Caco-2 (cell line): Measurements from ENCODE around the gene MMP3. TPM values are rescaled to one million over a fixed set of nuclear protein-coding genes. Genes with fewer than 3 reads are reported as not detected.

Source experiments
- BruUV-seq: library from RNA; stranded (reverse); fragments of 400-500 nt; replicated peaks from 2 replicates; lab custom pipeline; 2021; lab: Mats Ljungman, UMichigan
- CTCF ChIA-PET: fragments of 300-600 bp; sonication (Branson Sonifier 250); formaldehyde crosslinking; loops from one replicate; lab custom pipeline; 2022; ENCODE audit warnings: antibody characterized with exemption; lab: Charles Lee
- POLR2A ChIA-PET: fragments of 300-600 bp; sonication (Branson Sonifier 250); formaldehyde crosslinking; loops from one replicate; lab custom pipeline; 2022; ENCODE audit warnings: antibody characterized with exemption; lab: Charles Lee
- DNase-seq, 2 experiments: peaks; one replicate each; pipeline versions ENCODE4 v3.0.0 to v3.0.0-alpha.2; 2020 to 2022
- H3K27me3 ChIP-seq: replicated peaks from 2 replicates; pipeline ENCODE4 v1.6.0; 2011; ENCODE audit warnings: low read length; ENCODE audit not compliant: control insufficient read depth, insufficient read depth
- H3K36me3 ChIP-seq: 2 replicates; pipeline ENCODE4 v1.5.1; 2011; ENCODE audit warnings: low read length; ENCODE audit not compliant: control insufficient read depth, insufficient read depth
- H3K4me1 ChIP-seq: fragments of 250-450 bp; sonication (Bioruptor Pico); 2 replicates; pipeline ENCODE4 v1.5.1; 2020; ENCODE audit warnings: mild to moderate bottlenecking
- H3K4me3 ChIP-seq: 2 replicates; pipeline ENCODE4 v1.5.1; 2011; ENCODE audit warnings: low read depth, mild to moderate bottlenecking, control low read depth, low read length
- H3K9me3 ChIP-seq: fragments of 250-450 bp; sonication (Bioruptor Pico); 2 replicates; pipeline ENCODE4 v1.5.1; 2020; ENCODE audit warnings: mild to moderate bottlenecking, moderate library complexity
- H3K27ac Mint-ChIP-seq: one replicate; pipeline ENCODE4 v1.8.0; 2022; ENCODE audit warnings: mixed read lengths; ENCODE audit not compliant: unreplicated experiment
- H3K27me3 Mint-ChIP-seq: one replicate; pipeline ENCODE4 v1.8.0; 2022; ENCODE audit warnings: mixed read lengths; ENCODE audit not compliant: insufficient read depth, unreplicated experiment
- H3K36me3 Mint-ChIP-seq: one replicate; pipeline ENCODE4 v1.8.0; 2022; ENCODE audit warnings: mild to moderate bottlenecking, mixed read lengths; ENCODE audit not compliant: insufficient read depth, unreplicated experiment
- H3K4me1 Mint-ChIP-seq: one replicate; pipeline ENCODE4 v1.8.0; 2022; ENCODE audit warnings: low read depth, mixed read lengths; ENCODE audit not compliant: unreplicated experiment
- H3K4me3 Mint-ChIP-seq: one replicate; pipeline ENCODE4 v1.8.0; 2022; ENCODE audit warnings: mild to moderate bottlenecking, moderate library complexity, mixed read lengths; ENCODE audit not compliant: unreplicated experiment
- H3K9me3 Mint-ChIP-seq: one replicate; pipeline ENCODE4 v1.8.0; 2022; ENCODE audit warnings: mixed read lengths; ENCODE audit not compliant: unreplicated experiment
- intact Hi-C: fragments of 100-400 bp; cut with micrococcal nuclease; formaldehyde crosslinking; loops from one replicate; pipeline ENCODE4 v1.10.0; 2022; ENCODE audit not compliant: unreplicated experiment
- total RNA-seq: library from RNA; stranded (reverse); gene quantifications from 2 replicates; pipeline ENCODE4 v1.2.3, GENCODE V29; 2022
- TF ChIP-seq, protein P1 (sequence below), 2 experiments: fragments of 200-600 bp in 1 of 2; IDR thresholded peaks; 1 replicate in 1 of 2; 2 replicates in 1 of 2; pipeline versions ENCODE4 v1.5.1 to v1.8.0; 2011 to 2022; ENCODE audit warnings: antibody characterized with exemption in 1 of 2, control low read depth in 1 of 2, inconsistent platforms in 1 of 2, low read depth in 1 of 2, low read length in 1 of 2, mild to moderate bottlenecking in 1 of 2, moderate library complexity in 1 of 2; ENCODE audit not compliant: insufficient read depth in 1 of 2, severe bottlenecking in 1 of 2, unreplicated experiment in 1 of 2

The MMP3 gene
- total RNA-seq, 1 experiment from 2014 or later: not detected

GRCh38 chr11:102812188-102812587 lies 31.2 kb downstream of the MMP3 start:
- Histone ChIP-seq H3K4me3 (no peak overlapping the region), H3K9me3 (peaks cover 3% of the 10 kb centered on the region), H3K4me1 (no peaks in the 10 kb centered on the region), H3K36me3 (no peaks in the 10 kb centered on the region), H3K27me3 (no peaks in the 10 kb centered on the region)
- BruUV-seq: no TSS peak
- peaks cover 20% of the 10 kb centered on the region for H3K9me3 Mint-ChIP-seq
- no peak overlapping the region for H3K27ac Mint-ChIP-seq
- POLR2A ChIA-PET: no interaction called here
- H3K4me3 Mint-ChIP-seq: no peak overlapping the region
- H3K4me1 Mint-ChIP-seq: no peaks in the 10 kb centered on the region
- H3K36me3 Mint-ChIP-seq: no peaks in the 10 kb centered on the region
- H3K27me3 Mint-ChIP-seq: no peaks in the 10 kb centered on the region
- CTCF ChIA-PET: no interaction called here
- TF ChIP-seq, protein P1, sequence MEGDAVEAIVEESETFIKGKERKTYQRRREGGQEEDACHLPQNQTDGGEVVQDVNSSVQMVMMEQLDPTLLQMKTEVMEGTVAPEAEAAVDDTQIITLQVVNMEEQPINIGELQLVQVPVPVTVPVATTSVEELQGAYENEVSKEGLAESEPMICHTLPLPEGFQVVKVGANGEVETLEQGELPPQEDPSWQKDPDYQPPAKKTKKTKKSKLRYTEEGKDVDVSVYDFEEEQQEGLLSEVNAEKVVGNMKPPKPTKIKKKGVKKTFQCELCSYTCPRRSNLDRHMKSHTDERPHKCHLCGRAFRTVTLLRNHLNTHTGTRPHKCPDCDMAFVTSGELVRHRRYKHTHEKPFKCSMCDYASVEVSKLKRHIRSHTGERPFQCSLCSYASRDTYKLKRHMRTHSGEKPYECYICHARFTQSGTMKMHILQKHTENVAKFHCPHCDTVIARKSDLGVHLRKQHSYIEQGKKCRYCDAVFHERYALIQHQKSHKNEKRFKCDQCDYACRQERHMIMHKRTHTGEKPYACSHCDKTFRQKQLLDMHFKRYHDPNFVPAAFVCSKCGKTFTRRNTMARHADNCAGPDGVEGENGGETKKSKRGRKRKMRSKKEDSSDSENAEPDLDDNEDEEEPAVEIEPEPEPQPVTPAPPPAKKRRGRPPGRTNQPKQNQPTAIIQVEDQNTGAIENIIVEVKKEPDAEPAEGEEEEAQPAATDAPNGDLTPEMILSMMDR (IDR thresholded peaks at IDR 0.05; ENCODE audit: insufficient read depth in 1 of 2, low read depth in 1 of 2, low read length in 1 of 2, severe bottlenecking in 1 of 2, unreplicated experiment in 1 of 2): no peak
- intact Hi-C loops: loop anchor here (5.0 kb wide), 1 partner anchor 80 kb away; no protein-coding TSS in a partner anchor
- no peak for DNase-seq

DNA sequence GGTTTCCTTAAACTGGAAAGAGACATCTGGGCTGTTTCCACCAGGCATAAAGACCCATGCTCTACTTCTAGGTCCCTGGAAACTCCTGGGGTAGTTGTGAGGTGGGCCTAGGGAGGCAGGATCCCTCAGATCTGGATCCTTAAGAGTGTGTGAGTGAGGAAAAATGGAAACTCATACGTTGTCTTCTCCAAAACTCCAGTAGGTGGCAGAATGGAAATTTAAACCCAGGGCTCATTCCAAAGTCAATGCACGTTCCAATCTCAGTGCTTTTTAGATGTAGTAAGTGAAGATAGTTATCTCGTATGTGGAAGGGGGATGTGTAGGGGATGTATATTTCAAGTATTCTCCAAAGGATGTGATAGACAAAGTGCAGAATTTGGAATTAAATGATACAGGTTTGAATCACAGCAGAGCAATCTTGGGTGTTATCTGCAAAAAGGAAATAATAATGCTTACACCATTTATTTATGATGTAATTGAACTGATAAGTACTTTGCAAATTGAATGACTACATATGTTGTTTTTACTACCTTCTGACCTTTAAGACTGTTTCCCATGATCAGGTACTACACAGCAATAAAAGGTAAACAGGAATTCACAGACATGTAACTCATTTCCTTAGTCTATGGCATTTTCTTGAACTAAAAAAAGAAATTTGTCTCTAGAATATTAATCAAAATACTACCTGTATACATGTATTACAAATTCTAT lies 32.3 kb downstream of the MMP3 start:
- CTCF ChIA-PET: interaction anchor here (0.8 to 1.1 kb wide), 3 partner anchors 27 to 104 kb away, joined by 3 read pairs; no protein-coding TSS in a partner anchor
- H3K4me3 Mint-ChIP-seq: no peak overlapping the region
- no peaks in the 10 kb centered on the region; the same call in 1 of the 2 replicates for H3K9me3 ChIP-seq
- no peaks in the 10 kb centered on the region for H3K4me1 Mint-ChIP-seq
- intact Hi-C loops: loop anchor here (1.0 to 5.0 kb wide), 4 partner anchors 78 to 244 kb away; no protein-coding TSS in a partner anchor
- no peak overlapping the region for H3K4me3 ChIP-seq
- POLR2A ChIA-PET: no interaction called here
- H3K4me1 ChIP-seq: no peaks in the 10 kb centered on the region
- H3K9me3 Mint-ChIP-seq: peaks cover 9% of the 10 kb centered on the region
- DNase-seq: peak in 1 of 2 experiments; percentile 49
- H3K27me3 Mint-ChIP-seq: no peaks in the 10 kb centered on the region
- no TSS peak for BruUV-seq
- H3K27ac Mint-ChIP-seq: no peak overlapping the region
- H3K36me3 ChIP-seq: no peaks in the 10 kb centered on the region
- no peaks in the 10 kb centered on the region for H3K27me3 ChIP-seq
- no peaks in the 10 kb centered on the region for H3K36me3 Mint-ChIP-seq
- TF ChIP-seq, protein P1 (IDR thresholded peaks at IDR 0.05; ENCODE audit: insufficient read depth in 1 of 2, low read depth in 1 of 2, low read length in 1 of 2, severe bottlenecking in 1 of 2, unreplicated experiment in 1 of 2): peak; percentile 71 to 78

DNA sequence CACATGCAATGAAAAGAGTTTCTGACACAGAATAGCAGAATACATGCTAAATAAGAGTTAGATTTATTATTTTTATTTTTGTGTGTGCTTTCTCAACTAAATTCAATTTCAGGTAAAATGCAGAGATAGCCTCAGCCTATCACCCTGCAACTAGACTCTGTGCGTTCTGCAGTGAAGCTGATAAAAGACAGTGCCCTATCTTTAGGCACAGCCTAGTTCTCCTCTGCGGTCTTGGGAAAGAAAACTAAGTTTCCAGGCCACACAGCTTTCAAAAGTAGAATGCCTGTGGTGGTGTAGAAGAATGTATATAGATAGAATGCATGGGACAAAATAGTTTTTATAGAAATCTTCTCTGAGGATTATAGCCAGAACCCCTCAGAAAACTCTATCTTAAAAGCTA lies 33.4 kb downstream of the MMP3 start:
- Mint-ChIP-seq H3K9me3 (no peaks in the 10 kb centered on the region), H3K4me3 (no peak overlapping the region), H3K4me1 (peaks cover 6% of the 10 kb centered on the region), H3K27ac (no peak overlapping the region), H3K27me3 (no peaks in the 10 kb centered on the region), H3K36me3 (no peaks in the 10 kb centered on the region)
- Histone ChIP-seq H3K4me1 (no peaks in the 10 kb centered on the region), H3K36me3 (no peaks in the 10 kb centered on the region), H3K27me3 (no peaks in the 10 kb centered on the region), H3K4me3 (no peak overlapping the region), H3K9me3 (no peaks in the 10 kb centered on the region)
- TF ChIP-seq, protein P1 (IDR thresholded peaks at IDR 0.05; ENCODE audit: insufficient read depth in 1 of 2, low read depth in 1 of 2, low read length in 1 of 2, severe bottlenecking in 1 of 2, unreplicated experiment in 1 of 2): no peak
- ChIA-PET CTCF (interaction anchor here (0.8 to 1.2 kb wide), 4 partner anchors 26 to 105 kb away, joined by 3 read pairs; no protein-coding TSS in a partner anchor), POLR2A (no interaction called here)
- intact Hi-C loops: loop anchor here (2.0 to 5.0 kb wide), 2 partner anchors 82 to 245 kb away; no protein-coding TSS in a partner anchor
- BruUV-seq: no TSS peak
- DNase-seq: no peak
